IMR-90 (cell line): Measurements from ENCODE around the gene CACNB2. TPM values are rescaled to one million over a fixed set of nuclear protein-coding genes. Genes with fewer than 3 reads are reported as not detected.

ENCODE experiments used
- ATAC-seq: fragments of 200-7000 bp; cut with Tn5 transposase; 2 replicates; pipeline ENCODE4 v1.9.1; 2020; ENCODE audit warnings: low read depth, mild to moderate bottlenecking, moderate library complexity
- BruUV-seq: library from RNA; stranded (reverse); fragments of 400-500 nt; replicated peaks from 2 replicates; lab custom pipeline; 2021; lab: Mats Ljungman, UMichigan
- CTCF ChIA-PET: fragments of 300-600 bp; formaldehyde crosslinking; extraction: SDS; loops from one replicate; lab custom pipeline; 2021; ENCODE audit warnings: antibody characterized with exemption; lab: Yijun Ruan, JAX
- POLR2A ChIA-PET: fragments of 300-600 bp; sonication (Branson Sonifier 250); formaldehyde crosslinking; loops from one replicate; lab custom pipeline; 2022; ENCODE audit warnings: antibody characterized with exemption; ENCODE audit not compliant: unreplicated experiment; lab: Charles Lee
- DNase-seq: peaks from one replicate; pipeline ENCODE4 v3.0.0; 2013
- H2AFZ ChIP-seq: replicated peaks from 2 replicates; pipeline ENCODE3; 2013; ENCODE audit warnings: low read length, mild to moderate bottlenecking; ENCODE audit not compliant: poor library complexity
- H2AK5ac ChIP-seq: 2 replicates; pipeline ENCODE4 v1.6.1; 2013; ENCODE audit warnings: low read depth, low read length, inconsistent platforms
- H2AK9ac ChIP-seq: replicated peaks from 2 replicates; pipeline ENCODE3; 2013; ENCODE audit warnings: mild to moderate bottlenecking, low read depth, low read length, moderate library complexity; ENCODE audit not compliant: poor library complexity
- H2BK120ac ChIP-seq: 2 replicates; pipeline ENCODE4 v1.6.1; 2013; ENCODE audit warnings: low read depth, low read length, inconsistent platforms
- H2BK15ac ChIP-seq: 3 replicates; pipeline ENCODE4 v1.6.1; 2013; ENCODE audit warnings: low read depth, low read length, inconsistent platforms
- H2BK20ac ChIP-seq: 2 replicates; pipeline ENCODE4 v1.6.1; 2013; ENCODE audit warnings: low read depth, mild to moderate bottlenecking, inconsistent platforms, low read length, moderate library complexity
- H2BK5ac ChIP-seq: 2 replicates; pipeline ENCODE4 v1.6.1; 2013; ENCODE audit warnings: mild to moderate bottlenecking, low read depth, low read length, inconsistent platforms; ENCODE audit not compliant: poor library complexity, severe bottlenecking
- H3K14ac ChIP-seq: replicated peaks from 2 replicates; pipeline ENCODE4 v1.6.1; 2013; ENCODE audit warnings: low read depth, low read length, inconsistent platforms
- H3K18ac ChIP-seq: 2 replicates; pipeline ENCODE4 v1.6.1; 2013; ENCODE audit warnings: low read depth, low read length, control low read depth
- H3K23ac ChIP-seq: 2 replicates; pipeline ENCODE4 v1.6.1; 2013; ENCODE audit warnings: low read depth, low read length, inconsistent platforms
- H3K27ac ChIP-seq: 2 replicates; pipeline ENCODE4 v1.5.1; 2013; ENCODE audit warnings: mild to moderate bottlenecking, control low read depth, low read length; ENCODE audit not compliant: insufficient read depth
- H3K27me3 ChIP-seq: 2 replicates; pipeline ENCODE4 v1.6.1; 2013; ENCODE audit warnings: low read length; ENCODE audit not compliant: control insufficient read depth, insufficient read depth
- H3K36me3 ChIP-seq: 2 replicates; pipeline ENCODE4 v1.6.1; 2013; ENCODE audit warnings: low read length, mixed read lengths; ENCODE audit not compliant: control insufficient read depth, insufficient read depth
- H3K4ac ChIP-seq: 2 replicates; pipeline ENCODE4 v1.6.1; 2013; ENCODE audit warnings: low read depth, low read length, inconsistent platforms
- H3K4me1 ChIP-seq: 2 replicates; pipeline ENCODE4 v1.6.1; 2013; ENCODE audit warnings: low read length, mixed read lengths; ENCODE audit not compliant: control insufficient read depth, insufficient read depth
- H3K4me2 ChIP-seq: 2 replicates; pipeline ENCODE4 v1.6.1; 2013; ENCODE audit warnings: low read depth, mild to moderate bottlenecking, control low read depth, low read length, moderate library complexity
- H3K4me3 ChIP-seq: 2 replicates; pipeline ENCODE4 v1.5.1; 2013; ENCODE audit warnings: low read depth, mild to moderate bottlenecking, control low read depth, low read length, moderate library complexity; ENCODE audit not compliant: insufficient read depth
- H3K56ac ChIP-seq: 2 replicates; pipeline ENCODE4 v1.6.1; 2013; ENCODE audit warnings: low read length, inconsistent platforms; ENCODE audit not compliant: insufficient read depth; ENCODE audit errors: extremely low read depth
- H3K79me1 ChIP-seq, 2 experiments: 2 replicates each; pipeline ENCODE4 v1.6.1; 2013; ENCODE audit warnings: low read length in 2 of 2, inconsistent platforms in 1 of 2, low read depth in 1 of 2
- H3K9ac ChIP-seq: 2 replicates; pipeline ENCODE4 v1.6.1; 2013; ENCODE audit warnings: low read depth, low read length, control low read depth
- H3K9me1 ChIP-seq: 2 replicates; pipeline ENCODE4 v1.6.1; 2013; ENCODE audit warnings: low read length, inconsistent platforms; ENCODE audit not compliant: insufficient read depth
- H3K9me3 ChIP-seq: 2 replicates; pipeline ENCODE4 v1.6.1; 2013; ENCODE audit warnings: low read length; ENCODE audit not compliant: control insufficient read depth, insufficient read depth
- H4K20me1 ChIP-seq: 2 replicates; pipeline ENCODE4 v1.6.1; 2013; ENCODE audit warnings: low read length, inconsistent platforms; ENCODE audit not compliant: insufficient read depth
- H4K5ac ChIP-seq: 2 replicates; pipeline ENCODE4 v1.6.1; 2013; ENCODE audit warnings: mild to moderate bottlenecking, low read depth, low read length, control low read depth
- H4K8ac ChIP-seq, 2 experiments: 2 replicates each; pipeline ENCODE4 v1.6.1; 2013; ENCODE audit warnings: low read depth in 2 of 2, low read length in 2 of 2, control low read depth in 1 of 2, inconsistent platforms in 1 of 2
- H4K91ac ChIP-seq: 2 replicates; pipeline ENCODE4 v1.6.1; 2013; ENCODE audit warnings: low read depth, low read length, inconsistent platforms; ENCODE audit not compliant: insufficient read depth
- FOS ChIP-seq: fragments of 150-350 bp; IDR thresholded peaks from 2 replicates; pipeline ENCODE4 v1.6.1; 2016; ENCODE audit warnings: low read depth, low read length
- MAFK ChIP-seq: IDR thresholded peaks from 2 replicates; pipeline ENCODE4 v1.6.1; 2012; ENCODE audit warnings: low read depth, low read length, improper control_type of control experiment
- MAZ ChIP-seq: IDR thresholded peaks from 2 replicates; pipeline ENCODE4 v1.6.1; 2012; ENCODE audit warnings: low read depth, mild to moderate bottlenecking, low read length, improper control_type of control experiment, moderate library complexity, borderline replicate concordance
- MXI1 ChIP-seq: IDR thresholded peaks from 2 replicates; pipeline ENCODE4 v1.6.1; 2012; ENCODE audit warnings: low read depth, mild to moderate bottlenecking, low read length, moderate library complexity, borderline replicate concordance
- NFE2L2 ChIP-seq: fragments of 150-350 bp; IDR thresholded peaks from 2 replicates; pipeline ENCODE4 v1.6.1; 2016; ENCODE audit warnings: low read depth, mild to moderate bottlenecking, low read length
- RAD21 ChIP-seq: IDR thresholded peaks from 2 replicates; pipeline ENCODE4 v1.6.1; 2012; ENCODE audit warnings: low read length, improper control_type of control experiment
- RCOR1 ChIP-seq: IDR thresholded peaks from 2 replicates; pipeline ENCODE4 v1.6.1; 2012; ENCODE audit warnings: mild to moderate bottlenecking, low read length, improper control_type of control experiment; ENCODE audit not compliant: insufficient replicate concordance
- SMC3 ChIP-seq: fragments of 150-350 bp; IDR thresholded peaks from 2 replicates; pipeline ENCODE4 v1.6.1; 2016; ENCODE audit warnings: low read depth, mild to moderate bottlenecking, antibody characterized with exemption, low read length, moderate library complexity
- WGBS, 2 experiments: methylation state at CpG; one replicate each; pipeline versions ENCODE4 v1.1.5 to v1.1.7; 2013; ENCODE audit warnings: missing lambda C conversion rate in 2 of 2; ENCODE audit not compliant: insufficient read length in 1 of 2; ENCODE audit errors: extremely low coverage in 2 of 2; 5-methylcytosine and 5-hydroxymethylcytosine counted together
- dilution Hi-C: fragments of 300-500 bp; cut with HindIII; formaldehyde crosslinking; loops from one replicate; pipeline ENCODE4 v1.14.3; 2018; ENCODE audit warnings: low sequenced_read_pairs; ENCODE audit not compliant: unreplicated experiment
- in situ Hi-C: fragments of 300-500 bp; cut with MboI; formaldehyde crosslinking; loops from 3 replicates; pipeline ENCODE4 v1.14.3; 2019; ENCODE audit warnings: low sequenced_read_pairs, inconsistent platforms, mixed read lengths
- intact Hi-C: fragments of 100-400 bp; cut with micrococcal nuclease; formaldehyde crosslinking; loops from 2 replicates; pipeline ENCODE4 v1.10.0; 2022
- polyA plus RNA-seq, 3 experiments: library from polyadenylated mRNA; depleted of rRNA; stranded (reverse); fragments of >200 nt; gene quantifications; 2 replicates each; pipeline ENCODE4 v1.2.3, GENCODE V29; 2012; ENCODE audit warnings: low replicate concordance in 1 of 3
- total RNA-seq: library from RNA; depleted of rRNA; stranded (reverse); fragments of >200 nt; gene quantifications from 2 replicates; pipeline ENCODE4 v1.2.3, GENCODE V29; 2012
- TF ChIP-seq, protein P1 (sequence below): conservative IDR thresholded peaks from 2 replicates; pipeline ENCODE4 v1.5.1; 2012; ENCODE audit warnings: mild to moderate bottlenecking, low read depth, low read length, improper control_type of control experiment
- TF ChIP-seq, protein P2 (sequence below): fragments of 150-350 bp; IDR thresholded peaks from 2 replicates; pipeline ENCODE4 v1.6.1; 2016; ENCODE audit warnings: low read depth, mild to moderate bottlenecking, low read length, moderate library complexity, borderline replicate concordance
- TF ChIP-seq, protein P3 (sequence below): fragments of 150-350 bp; IDR thresholded peaks from 2 replicates; pipeline ENCODE4 v1.6.1; 2017; ENCODE audit warnings: mild to moderate bottlenecking, antibody characterized with exemption, low read length, low read depth

Gene CACNB2
- total and polyA plus RNA-seq, 2 of the 4 experiments (the other 2 are of a cell fraction), result 0.36 TPM

DNA sequence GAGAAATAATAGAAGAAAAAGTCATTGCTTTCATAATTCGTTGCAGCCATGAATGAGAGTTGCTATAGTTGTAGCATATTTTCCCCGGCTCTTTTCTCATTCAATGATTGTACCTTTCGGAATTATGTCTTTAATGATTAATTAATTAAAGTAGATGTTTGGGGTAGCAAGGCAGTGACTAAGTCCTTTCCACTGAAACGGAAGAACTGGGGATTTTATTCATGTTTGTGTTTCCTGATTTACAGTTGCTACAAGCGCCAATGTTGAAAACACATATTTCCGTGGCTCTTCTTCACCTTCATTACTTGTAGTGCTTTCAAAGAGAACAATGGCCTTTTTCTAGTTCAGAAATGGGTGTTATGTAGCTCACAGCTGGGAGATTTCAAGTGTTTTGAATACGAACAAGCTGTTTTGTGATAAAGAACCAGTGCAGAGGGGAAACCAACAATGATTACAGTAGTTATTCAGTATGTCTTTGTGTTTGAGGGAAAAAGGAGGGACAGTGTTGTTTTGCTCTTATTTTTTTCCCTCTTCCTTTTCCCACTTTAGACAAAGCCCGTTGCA, 357.7 kb downstream of the CACNB2 start:
- POLR2A ChIA-PET, result interaction anchor here (0.6 kb wide), 1 partner anchor 14 kb away, joined by 3 read pairs; no protein-coding TSS in a partner anchor
- no TSS peak for BruUV-seq
- Histone ChIP-seq H3K27me3 (no peaks in the 10 kb centered on the region), H2BK15ac (no peak overlapping the region), H4K91ac (no peak overlapping the region), H2BK120ac (peak overlapping the region; percentile 18; the same call in 1 of the 2 replicates), H4K8ac (no peak overlapping the region), H3K4me2 (no peak overlapping the region), H2BK20ac (no peak overlapping the region), H2AK9ac (no peak overlapping the region), H3K36me3 (no peaks in the 10 kb centered on the region), H3K4ac (no peak overlapping the region), H3K9me1 (no peaks in the 10 kb centered on the region), H4K20me1 (no peaks in the 10 kb centered on the region), H3K27ac (no peak overlapping the region), H3K23ac (no peak overlapping the region), H3K79me1 (no peaks in the 10 kb centered on the region), H3K14ac (no peak overlapping the region), H2AK5ac (no peak overlapping the region), H2BK5ac (no peak overlapping the region), H2AFZ (no peak overlapping the region), H3K9ac (no peak overlapping the region), H4K5ac (no peak overlapping the region), H3K56ac (no peak overlapping the region), H3K9me3 (no peaks in the 10 kb centered on the region), H3K18ac (no peak overlapping the region; the same call in 1 of the 2 replicates), H3K4me3 (no peak overlapping the region), H3K4me1 (peaks cover 6% of the 10 kb centered on the region)
- intact Hi-C loops (no loop called here), in situ Hi-C loops (no loop called here), dilution Hi-C loops (no loop called here)
- no CpG with 5 or more reads among the region's 8 CpGs for WGBS, 2 experiments
- CTCF ChIA-PET, result no interaction called here
- DNase-seq (no peak), ATAC-seq (no peak)
- TF ChIP-seq, protein P1, sequence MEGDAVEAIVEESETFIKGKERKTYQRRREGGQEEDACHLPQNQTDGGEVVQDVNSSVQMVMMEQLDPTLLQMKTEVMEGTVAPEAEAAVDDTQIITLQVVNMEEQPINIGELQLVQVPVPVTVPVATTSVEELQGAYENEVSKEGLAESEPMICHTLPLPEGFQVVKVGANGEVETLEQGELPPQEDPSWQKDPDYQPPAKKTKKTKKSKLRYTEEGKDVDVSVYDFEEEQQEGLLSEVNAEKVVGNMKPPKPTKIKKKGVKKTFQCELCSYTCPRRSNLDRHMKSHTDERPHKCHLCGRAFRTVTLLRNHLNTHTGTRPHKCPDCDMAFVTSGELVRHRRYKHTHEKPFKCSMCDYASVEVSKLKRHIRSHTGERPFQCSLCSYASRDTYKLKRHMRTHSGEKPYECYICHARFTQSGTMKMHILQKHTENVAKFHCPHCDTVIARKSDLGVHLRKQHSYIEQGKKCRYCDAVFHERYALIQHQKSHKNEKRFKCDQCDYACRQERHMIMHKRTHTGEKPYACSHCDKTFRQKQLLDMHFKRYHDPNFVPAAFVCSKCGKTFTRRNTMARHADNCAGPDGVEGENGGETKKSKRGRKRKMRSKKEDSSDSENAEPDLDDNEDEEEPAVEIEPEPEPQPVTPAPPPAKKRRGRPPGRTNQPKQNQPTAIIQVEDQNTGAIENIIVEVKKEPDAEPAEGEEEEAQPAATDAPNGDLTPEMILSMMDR, result no peak
- TF ChIP-seq FOS (no peak), NFE2L2 (no peak), RCOR1 (no peak), SMC3 (no peak), MAFK (no peak), MAZ (no peak), RAD21 (no peak), MXI1 (no peak)
- TF ChIP-seq, protein P2, sequence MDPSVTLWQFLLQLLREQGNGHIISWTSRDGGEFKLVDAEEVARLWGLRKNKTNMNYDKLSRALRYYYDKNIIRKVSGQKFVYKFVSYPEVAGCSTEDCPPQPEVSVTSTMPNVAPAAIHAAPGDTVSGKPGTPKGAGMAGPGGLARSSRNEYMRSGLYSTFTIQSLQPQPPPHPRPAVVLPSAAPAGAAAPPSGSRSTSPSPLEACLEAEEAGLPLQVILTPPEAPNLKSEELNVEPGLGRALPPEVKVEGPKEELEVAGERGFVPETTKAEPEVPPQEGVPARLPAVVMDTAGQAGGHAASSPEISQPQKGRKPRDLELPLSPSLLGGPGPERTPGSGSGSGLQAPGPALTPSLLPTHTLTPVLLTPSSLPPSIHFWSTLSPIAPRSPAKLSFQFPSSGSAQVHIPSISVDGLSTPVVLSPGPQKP, result no peak
- TF ChIP-seq, protein P3, sequence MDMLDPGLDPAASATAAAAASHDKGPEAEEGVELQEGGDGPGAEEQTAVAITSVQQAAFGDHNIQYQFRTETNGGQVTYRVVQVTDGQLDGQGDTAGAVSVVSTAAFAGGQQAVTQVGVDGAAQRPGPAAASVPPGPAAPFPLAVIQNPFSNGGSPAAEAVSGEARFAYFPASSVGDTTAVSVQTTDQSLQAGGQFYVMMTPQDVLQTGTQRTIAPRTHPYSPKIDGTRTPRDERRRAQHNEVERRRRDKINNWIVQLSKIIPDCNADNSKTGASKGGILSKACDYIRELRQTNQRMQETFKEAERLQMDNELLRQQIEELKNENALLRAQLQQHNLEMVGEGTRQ, result no peak
